ENCODE results near the gene MAPK9. TPM values are rescaled to one million over a fixed set of nuclear protein-coding genes. Genes with fewer than 3 reads are reported as not detected.
A peak's percentile ranks its signal among the peaks of the same experiment; 100 is the strongest.

The MAPK9 gene
- total and polyA plus RNA-seq, 2 experiments from 2014 or later, result 22.5 to 23.7 TPM

- Histone ChIP-seq H3K4me1 (ENCODE audit: insufficient read depth) (peaks cover 4% of the 10 kb centered on the region; the same call in 1 of the 2 replicates), H2AFZ (no peak overlapping the region), H3K27ac (no peak overlapping the region), H3K9ac (no peak overlapping the region), H3K9me2 (ENCODE audit: insufficient read depth) (no peaks in the 10 kb centered on the region), H3K4me3 (no peak overlapping the region), H3K27me3 (replicated peaks; ENCODE audit: insufficient read depth) (no peaks in the 10 kb centered on the region), H3K36me3 (ENCODE audit: low read depth) (peaks cover 12% of the 10 kb centered on the region; the same call in 1 of the 2 replicates), H4K20me1 (ENCODE audit: insufficient read depth) (no peaks in the 10 kb centered on the region), H3F3A (ENCODE audit: insufficient read depth) (peaks cover 22% of the 10 kb centered on the region), H3K79me2 (ENCODE audit: insufficient read depth) (no peaks in the 10 kb centered on the region), H3K9me3 (ENCODE audit: low read depth) (no peaks in the 10 kb centered on the region), H3K4me2 (ENCODE audit: unreplicated experiment) (no peak overlapping the region)
- no peak for DNase-seq
- in situ Hi-C loops (cut with MboI), result no loop called here
- WGBS, 2 experiments (ENCODE audit: low coverage in 1 of 2, low lambda C conversion rate in 2 of 2, missing lambda C conversion rate in 2 of 2), result 65 to 72% methylated on average over 2 of the region's 2 CpGs
- no peak for TF ChIP-seq EZH2phosphoT487 (IDR thresholded peaks at IDR 0.05; ENCODE audit: insufficient read depth, low read depth)
- TF ChIP-seq EZH2 (IDR thresholded peaks at IDR 0.05; ENCODE audit: insufficient read depth, poor library complexity, severe bottlenecking), result no peak
Observed at GRCh38 chr5:180297587-180298282, 5.9 kb upstream of the MAPK9 start.

GRCh38 chr5:180296771-180297170, 4.9 kb upstream of the MAPK9 start:
- Histone ChIP-seq H3K9me2 (ENCODE audit: insufficient read depth) (no peaks in the 10 kb centered on the region), H3K4me1 (ENCODE audit: insufficient read depth) (peaks cover 4% of the 10 kb centered on the region; the same call in 1 of the 2 replicates), H3K27me3 (replicated peaks; ENCODE audit: insufficient read depth) (no peaks in the 10 kb centered on the region), H3F3A (ENCODE audit: insufficient read depth) (peaks cover 22% of the 10 kb centered on the region), H3K27ac (no peak overlapping the region), H2AFZ (no peak overlapping the region), H3K79me2 (ENCODE audit: insufficient read depth) (no peaks in the 10 kb centered on the region), H3K9ac (no peak overlapping the region), H3K9me3 (ENCODE audit: low read depth) (no peaks in the 10 kb centered on the region), H4K20me1 (ENCODE audit: insufficient read depth) (no peaks in the 10 kb centered on the region), H3K36me3 (ENCODE audit: low read depth) (peaks cover 12% of the 10 kb centered on the region; the same call in 1 of the 2 replicates), H3K4me3 (no peak overlapping the region), H3K4me2 (ENCODE audit: unreplicated experiment) (no peak overlapping the region)
- 56% methylated on average over 4 to 7 of the region's 7 CpGs for WGBS, 2 experiments (ENCODE audit: low coverage in 1 of 2, low lambda C conversion rate in 2 of 2, missing lambda C conversion rate in 2 of 2)
- DNase-seq, result peak; percentile 35
- in situ Hi-C loops (cut with MboI), result no loop called here
- TF ChIP-seq EZH2phosphoT487 (IDR thresholded peaks at IDR 0.05; ENCODE audit: insufficient read depth, low read depth), result no peak
- TF ChIP-seq EZH2 (IDR thresholded peaks at IDR 0.05; ENCODE audit: insufficient read depth, poor library complexity, severe bottlenecking), result no peak

GRCh38 chr5:180294913-180295555, 3.2 kb upstream of the MAPK9 start:
- H3K79me2 ChIP-seq (ENCODE audit: insufficient read depth), result peaks cover 14% of the 10 kb centered on the region
- H4K20me1 ChIP-seq (ENCODE audit: insufficient read depth), result no peaks in the 10 kb centered on the region
- H3K4me3 ChIP-seq, result no peak overlapping the region
- no peaks in the 10 kb centered on the region for H3K27me3 ChIP-seq (replicated peaks; ENCODE audit: insufficient read depth)
- H3K27ac ChIP-seq, result no peak overlapping the region
- no peaks in the 10 kb centered on the region for H3K9me2 ChIP-seq (ENCODE audit: insufficient read depth)
- H3K9me3 ChIP-seq (ENCODE audit: low read depth), result no peaks in the 10 kb centered on the region
- no peak for TF ChIP-seq EZH2 (IDR thresholded peaks at IDR 0.05; ENCODE audit: insufficient read depth, poor library complexity, severe bottlenecking)
- TF ChIP-seq EZH2phosphoT487 (IDR thresholded peaks at IDR 0.05; ENCODE audit: insufficient read depth, low read depth), result no peak
- peaks cover 18% of the 10 kb centered on the region for H3F3A ChIP-seq (ENCODE audit: insufficient read depth)
- in situ Hi-C loops (cut with MboI), result loop anchor here (5.0 kb wide), 1 partner anchor 182 kb away; no protein-coding TSS in a partner anchor
- H3K36me3 ChIP-seq (ENCODE audit: low read depth), result no peaks in the 10 kb centered on the region
- WGBS, 2 experiments (ENCODE audit: low coverage in 1 of 2, low lambda C conversion rate in 2 of 2, missing lambda C conversion rate in 2 of 2), result 86 to 87% methylated on average over 10 of the region's 10 CpGs
- no peak overlapping the region for H2AFZ ChIP-seq
- no peak for DNase-seq
- no peak overlapping the region for H3K4me2 ChIP-seq (ENCODE audit: unreplicated experiment)
- H3K4me1 ChIP-seq (ENCODE audit: insufficient read depth), result peaks cover 9% of the 10 kb centered on the region
- no peak overlapping the region for H3K9ac ChIP-seq

- TF ChIP-seq EZH2phosphoT487 (IDR thresholded peaks at IDR 0.05; ENCODE audit: insufficient read depth, low read depth) (no peak), EZH2 (IDR thresholded peaks at IDR 0.05; ENCODE audit: insufficient read depth, poor library complexity, severe bottlenecking) (no peak)
- no peaks in the 10 kb centered on the region for H4K20me1 ChIP-seq (ENCODE audit: insufficient read depth)
- in situ Hi-C loops (cut with MboI), result loop anchor here (5.0 kb wide), 1 partner anchor 183 kb away; no protein-coding TSS in a partner anchor
Observed at GRCh38 chr5:180294411-180294810, 2.5 kb upstream of the MAPK9 start.

More at GRCh38 chr5:180294411-180294810, 2.5 kb upstream of the MAPK9 start:
- WGBS, 2 experiments (ENCODE audit: low coverage in 1 of 2, low lambda C conversion rate in 2 of 2, missing lambda C conversion rate in 2 of 2), result 83 to 88% methylated on average over 7 of the region's 7 CpGs
- H2AFZ ChIP-seq, result no peak overlapping the region
- H3K9me3 ChIP-seq (ENCODE audit: low read depth), result no peaks in the 10 kb centered on the region
- no peaks in the 10 kb centered on the region for H3K36me3 ChIP-seq (ENCODE audit: low read depth)
- H3K4me3 ChIP-seq, result no peak overlapping the region
- peaks cover 9% of the 10 kb centered on the region for H3K4me1 ChIP-seq (ENCODE audit: insufficient read depth)
- no peaks in the 10 kb centered on the region for H3K27me3 ChIP-seq (replicated peaks; ENCODE audit: insufficient read depth)
- peaks cover 14% of the 10 kb centered on the region for H3F3A ChIP-seq (ENCODE audit: insufficient read depth)
- H3K4me2 ChIP-seq (ENCODE audit: unreplicated experiment), result no peak overlapping the region
- no peak overlapping the region for H3K9ac ChIP-seq
- peaks cover 20% of the 10 kb centered on the region for H3K79me2 ChIP-seq (ENCODE audit: insufficient read depth)
- no peak for DNase-seq
- H3K27ac ChIP-seq, result no peak overlapping the region
- no peaks in the 10 kb centered on the region for H3K9me2 ChIP-seq (ENCODE audit: insufficient read depth)
